DMS153 (cell line): ENCODE measurements around the gene C22orf15.
A peak's percentile ranks its signal among the peaks of the same experiment; 100 is the strongest.

ENCODE experiments used
- DNase-seq: peaks from one replicate; lab custom pipeline; 2025; lab: John Stamatoyannopoulos, UW

Gene C22orf15

DNA sequence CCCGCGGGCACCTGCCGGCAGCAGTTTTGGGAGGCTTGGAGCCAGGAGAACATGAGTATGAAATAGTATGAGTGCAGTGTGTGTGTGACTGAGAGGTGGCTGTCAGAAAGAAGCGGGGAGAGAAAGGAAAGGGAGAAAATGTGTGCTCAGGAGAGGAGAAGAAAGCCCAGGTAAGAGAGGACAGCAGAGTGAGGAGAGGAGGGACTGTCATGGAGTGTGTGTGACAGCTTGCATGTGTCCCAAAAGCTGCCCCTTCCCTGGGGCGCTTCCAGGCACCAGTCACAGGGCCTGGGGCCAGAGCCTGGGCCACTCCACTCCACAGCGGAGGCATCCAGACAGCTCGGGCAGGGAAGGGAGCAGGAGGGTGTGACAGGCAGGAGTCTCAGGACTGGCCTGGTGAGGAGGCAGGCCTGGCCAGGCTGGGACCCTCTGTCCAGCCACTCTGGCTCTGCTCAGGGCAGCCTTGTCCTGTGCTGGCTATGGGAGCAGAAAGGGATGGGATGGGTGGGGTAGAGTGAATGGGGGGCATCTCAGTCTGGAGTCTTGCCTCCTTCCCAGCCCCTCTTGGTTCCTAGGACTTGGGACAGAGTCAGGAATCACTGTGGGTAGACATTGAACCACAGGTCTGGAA lies 10.8 kb downstream of the C22orf15 start:
- no peak for DNase-seq

DNA sequence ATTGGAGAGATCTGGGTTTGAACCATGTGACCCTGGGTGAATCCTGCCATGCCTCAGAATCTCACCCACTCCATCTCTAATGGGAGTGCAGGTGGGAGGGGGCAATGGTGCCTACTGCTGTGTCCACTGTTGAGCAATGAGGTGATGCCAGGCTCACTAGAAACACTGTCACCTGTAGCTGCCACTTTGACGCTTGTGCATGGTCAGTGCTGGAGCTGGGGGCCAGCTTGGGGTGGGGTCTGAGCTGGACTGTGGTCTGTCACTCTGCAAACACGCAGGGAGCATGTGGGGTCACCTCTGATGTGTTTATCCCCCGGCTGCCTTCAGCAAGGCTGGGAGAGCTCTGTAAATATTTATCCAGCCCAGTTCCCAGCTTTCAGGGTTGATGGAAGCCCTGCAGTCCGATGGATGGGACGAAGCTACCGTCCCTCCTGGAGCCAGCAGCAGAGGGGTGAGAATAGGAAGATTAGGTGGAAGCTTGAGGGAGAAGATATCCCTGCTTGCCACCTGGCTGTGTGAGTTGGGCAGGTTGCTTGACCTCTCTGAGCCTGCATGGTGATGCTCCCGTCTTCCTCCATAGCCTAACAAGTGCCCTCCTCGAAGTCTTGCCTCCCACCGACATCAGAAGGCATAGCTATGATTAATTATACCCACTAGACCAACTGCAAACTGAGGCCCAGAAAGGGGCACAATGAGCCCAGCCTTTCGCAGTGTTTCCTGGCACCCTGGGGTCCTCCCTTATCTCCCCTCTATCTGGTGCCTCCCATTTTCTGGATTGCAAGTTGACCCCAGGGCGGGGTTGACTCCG lies 11.5 kb downstream of the C22orf15 start:
- DNase-seq: no peak

DNA sequence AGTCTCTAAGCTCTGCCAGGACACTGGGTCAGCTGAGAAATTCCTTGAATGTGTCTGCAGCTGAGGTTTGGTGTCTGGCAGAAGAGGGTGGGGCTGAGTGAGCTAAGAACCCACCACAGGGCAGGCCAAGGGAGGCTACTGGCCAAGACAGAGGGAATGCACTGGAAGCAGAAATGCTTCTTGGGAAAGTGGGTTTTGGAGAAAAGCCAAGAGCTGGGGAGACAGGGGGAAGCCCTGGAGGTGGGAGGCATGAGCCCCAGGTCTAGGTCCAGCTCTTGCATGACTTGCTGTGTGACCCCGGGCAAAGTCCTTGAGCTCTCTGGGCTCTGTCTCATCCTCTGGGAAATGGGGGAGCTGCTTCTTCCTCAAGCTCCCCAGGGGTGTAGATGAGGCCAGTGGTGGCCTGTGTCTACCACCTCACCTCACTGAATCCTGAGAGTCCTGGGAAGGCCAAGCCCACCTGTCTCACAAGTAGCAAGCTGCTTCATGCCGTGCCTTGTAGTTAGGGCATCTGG lies 12.2 kb downstream of the C22orf15 start:
- DNase-seq: no peak

DNA sequence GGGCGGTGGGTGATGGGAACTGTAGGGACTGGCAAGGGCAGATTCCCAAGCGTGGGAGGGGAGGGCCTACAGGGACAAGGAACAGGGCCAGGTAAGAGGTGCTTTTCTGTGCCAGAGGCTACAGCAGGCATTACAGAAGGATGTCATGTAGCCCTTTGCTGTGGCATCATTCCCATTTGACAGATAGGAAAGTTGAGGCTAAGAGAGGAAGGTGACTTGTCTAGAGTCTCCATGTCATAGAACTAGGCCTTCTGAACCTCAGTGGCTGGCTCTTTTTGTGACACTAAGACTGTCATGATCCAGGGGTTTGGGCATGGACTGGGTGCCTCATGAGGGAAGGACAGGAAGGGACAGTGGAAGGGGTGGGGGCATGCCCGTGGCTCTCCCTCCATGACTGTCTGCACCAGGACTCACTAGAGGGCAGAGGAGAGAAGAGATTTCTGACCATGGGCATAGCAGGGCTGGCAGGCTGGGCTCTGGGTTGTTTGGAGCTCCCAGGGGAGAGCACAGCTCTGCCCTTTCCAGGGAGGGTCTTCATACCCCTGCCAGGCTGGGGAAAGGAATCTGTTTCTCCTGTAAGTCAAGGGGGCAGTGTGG lies 13.1 kb downstream of the C22orf15 start:
- no peak for DNase-seq

DNA sequence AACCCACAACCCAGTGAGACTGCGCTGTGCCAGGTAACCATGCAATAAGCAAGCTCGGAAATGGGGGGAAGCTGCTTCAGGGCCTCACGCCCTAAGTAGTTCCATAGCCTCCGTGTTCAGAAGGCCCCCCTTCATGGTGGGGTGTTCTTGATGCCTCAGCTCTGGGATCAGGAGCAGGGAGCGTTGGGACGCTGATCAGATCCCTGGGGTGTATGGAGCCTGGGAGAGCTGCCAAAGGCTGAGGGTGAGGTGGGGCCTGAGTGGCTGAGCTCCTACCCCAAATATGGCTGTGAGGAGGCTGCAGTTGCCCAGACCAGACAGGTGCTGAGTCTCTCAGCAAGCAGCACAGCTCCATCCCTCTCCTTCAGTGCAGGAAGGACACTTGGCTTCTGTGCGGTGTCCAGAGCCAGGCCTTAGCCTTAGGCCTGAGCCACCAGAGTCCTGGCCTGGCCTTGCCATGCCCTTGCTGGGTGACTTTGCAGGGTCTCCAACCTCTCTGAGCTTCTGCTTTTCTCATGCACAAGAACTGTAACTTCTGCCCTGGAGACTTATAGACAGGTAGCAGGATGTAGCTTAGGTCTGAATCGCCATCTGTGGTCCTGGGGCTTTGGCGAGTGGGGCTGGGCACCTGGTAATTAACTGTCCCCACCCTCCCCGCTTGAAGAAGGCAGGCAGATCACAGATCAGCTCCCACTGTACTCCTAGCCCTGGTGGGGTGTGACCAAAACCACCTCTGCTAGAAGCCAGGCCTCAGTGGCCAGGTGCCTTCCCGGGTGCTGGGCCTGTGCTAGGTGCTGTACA lies 15.2 kb downstream of the C22orf15 start:
- DNase-seq: no peak

DNA sequence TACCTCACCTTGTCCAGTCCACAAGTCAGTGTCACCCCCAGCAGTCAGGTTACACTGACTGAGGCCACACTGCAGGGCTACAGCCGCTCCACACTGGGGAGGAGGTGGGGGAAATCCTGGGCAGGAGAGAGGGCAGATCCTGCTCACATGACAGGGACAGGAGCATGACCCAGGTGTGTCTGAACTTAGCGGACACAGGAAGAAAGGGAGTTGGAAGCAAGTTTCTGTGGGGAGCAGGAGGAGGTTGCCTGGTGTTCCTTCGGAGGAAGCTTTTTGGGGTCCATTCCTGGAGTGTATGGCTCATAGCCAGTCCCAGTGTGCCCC lies 15.7 kb downstream of the C22orf15 start:
- no peak for DNase-seq

DNA sequence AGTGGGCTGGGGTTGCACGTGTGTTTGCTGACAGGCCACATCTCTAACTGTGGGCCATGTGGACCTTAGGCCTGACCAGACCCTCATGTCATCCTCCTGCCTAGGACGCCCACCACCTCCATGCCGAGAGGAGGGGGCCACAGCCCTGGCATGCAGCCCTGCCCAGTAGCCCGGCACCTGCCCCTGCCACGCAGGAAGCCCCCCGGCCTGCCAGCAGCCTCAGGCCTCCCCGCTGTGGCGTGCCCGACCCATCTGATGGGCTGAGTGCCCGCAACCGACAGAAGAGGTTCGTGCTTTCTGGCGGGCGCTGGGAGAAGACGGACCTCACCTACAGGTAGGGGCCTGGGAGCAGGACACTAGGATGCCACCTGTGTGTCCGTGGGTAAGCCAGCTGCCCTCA lies 16.3 kb downstream of the C22orf15 start:
- DNase-seq: no peak

DNA sequence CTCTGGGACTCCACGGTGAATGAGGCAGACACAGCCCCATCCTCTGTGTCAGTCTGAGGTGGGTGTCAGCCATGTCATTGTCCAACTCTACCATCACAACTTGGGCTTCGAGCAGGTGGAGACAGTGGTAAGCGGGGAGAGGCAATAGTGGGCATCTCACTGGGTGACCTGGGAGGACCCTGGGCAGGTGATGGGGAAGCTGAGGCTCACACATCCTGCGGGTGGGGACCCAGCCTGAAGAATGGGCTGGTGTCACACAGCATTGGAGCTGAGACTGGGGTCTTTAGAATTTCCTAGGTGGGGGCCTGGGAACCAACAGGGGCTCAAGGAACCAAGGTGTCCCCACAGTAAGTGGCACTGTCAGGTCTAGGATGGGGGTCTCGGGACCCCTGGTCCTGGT lies 16.9 kb downstream of the C22orf15 start:
- no peak for DNase-seq

DNA sequence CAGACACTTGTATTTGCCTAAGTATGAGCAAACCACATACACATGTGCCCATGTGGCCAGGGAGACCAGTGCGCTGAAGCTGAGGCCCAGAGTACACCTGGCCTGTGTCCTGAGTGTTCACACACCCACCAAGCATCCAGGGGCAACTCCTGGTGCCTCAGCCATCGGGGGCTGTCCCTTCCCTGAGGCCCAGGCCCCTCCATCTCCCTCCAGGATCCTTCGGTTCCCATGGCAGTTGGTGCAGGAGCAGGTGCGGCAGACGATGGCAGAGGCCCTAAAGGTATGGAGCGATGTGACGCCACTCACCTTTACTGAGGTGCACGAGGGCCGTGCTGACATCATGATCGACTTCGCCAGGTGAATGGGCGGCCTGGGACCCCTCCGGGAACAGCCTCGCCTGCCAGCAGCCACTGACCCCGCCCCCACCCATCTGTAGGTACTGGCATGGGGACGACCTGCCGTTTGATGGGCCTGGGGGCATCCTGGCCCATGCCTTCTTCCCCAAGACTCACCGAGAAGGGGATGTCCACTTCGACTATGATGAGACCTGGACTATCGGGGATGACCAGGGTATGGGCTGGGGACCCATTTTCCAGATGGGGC lies 17.5 kb downstream of the C22orf15 start:
- no peak for DNase-seq

DNA sequence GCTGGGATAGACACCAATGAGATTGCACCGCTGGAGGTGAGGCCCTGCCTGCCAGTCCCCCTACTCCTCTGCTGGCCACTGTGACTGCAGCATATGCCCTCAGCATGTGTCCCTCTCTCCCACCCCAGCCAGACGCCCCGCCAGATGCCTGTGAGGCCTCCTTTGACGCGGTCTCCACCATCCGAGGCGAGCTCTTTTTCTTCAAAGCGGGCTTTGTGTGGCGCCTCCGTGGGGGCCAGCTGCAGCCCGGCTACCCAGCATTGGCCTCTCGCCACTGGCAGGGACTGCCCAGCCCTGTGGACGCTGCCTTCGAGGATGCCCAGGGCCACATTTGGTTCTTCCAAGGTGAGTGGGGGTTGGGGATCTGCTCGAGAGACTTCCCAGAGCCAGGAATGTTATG lies 18.3 kb downstream of the C22orf15 start:
- DNase-seq: no peak

DNA sequence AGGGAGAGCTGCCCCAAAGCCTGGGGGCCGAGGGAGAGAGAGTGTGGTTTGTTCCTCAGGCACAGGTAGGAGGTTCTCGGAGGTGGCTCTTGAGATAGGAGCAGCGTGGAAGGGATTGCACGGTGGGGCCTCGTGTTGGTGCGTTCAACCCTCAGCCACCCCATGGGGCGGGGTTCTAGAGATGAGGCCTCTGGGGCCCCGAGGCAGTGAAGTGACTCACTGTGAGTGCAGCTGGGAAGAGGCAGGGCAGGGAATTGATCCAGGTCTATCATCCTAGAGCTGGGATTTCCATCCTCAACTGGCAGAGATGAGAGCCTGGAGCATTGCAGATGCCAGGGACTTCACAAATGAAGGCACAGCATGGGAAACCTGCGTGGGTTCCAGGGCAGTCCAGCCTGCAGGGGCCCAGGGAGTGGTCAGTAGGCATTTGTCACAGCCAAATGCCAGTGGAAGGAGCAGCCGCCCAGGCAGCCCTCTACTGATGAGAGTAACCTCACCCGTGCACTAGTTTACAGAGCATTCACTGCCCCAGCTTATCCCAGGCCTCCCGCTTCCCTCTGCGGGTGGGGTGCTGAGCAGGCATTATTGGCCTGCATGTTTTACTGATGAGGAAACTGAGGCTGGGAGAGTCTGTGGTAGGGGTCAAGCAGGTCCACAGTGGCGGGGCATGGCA lies 18.9 kb downstream of the C22orf15 start:
- DNase-seq: no peak

DNA sequence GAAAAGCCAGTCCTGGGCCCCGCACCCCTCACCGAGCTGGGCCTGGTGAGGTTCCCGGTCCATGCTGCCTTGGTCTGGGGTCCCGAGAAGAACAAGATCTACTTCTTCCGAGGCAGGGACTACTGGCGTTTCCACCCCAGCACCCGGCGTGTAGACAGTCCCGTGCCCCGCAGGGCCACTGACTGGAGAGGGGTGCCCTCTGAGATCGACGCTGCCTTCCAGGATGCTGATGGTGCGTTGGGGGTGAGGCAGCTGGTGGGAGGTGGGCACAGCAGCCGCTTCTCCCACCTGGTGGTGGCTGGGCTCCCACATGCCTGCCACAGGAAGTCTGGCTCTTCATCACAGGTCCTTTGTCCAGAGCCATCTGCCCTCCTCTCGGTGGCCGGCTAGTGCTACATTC lies 19.5 kb downstream of the C22orf15 start:
- DNase-seq: no peak

DNA sequence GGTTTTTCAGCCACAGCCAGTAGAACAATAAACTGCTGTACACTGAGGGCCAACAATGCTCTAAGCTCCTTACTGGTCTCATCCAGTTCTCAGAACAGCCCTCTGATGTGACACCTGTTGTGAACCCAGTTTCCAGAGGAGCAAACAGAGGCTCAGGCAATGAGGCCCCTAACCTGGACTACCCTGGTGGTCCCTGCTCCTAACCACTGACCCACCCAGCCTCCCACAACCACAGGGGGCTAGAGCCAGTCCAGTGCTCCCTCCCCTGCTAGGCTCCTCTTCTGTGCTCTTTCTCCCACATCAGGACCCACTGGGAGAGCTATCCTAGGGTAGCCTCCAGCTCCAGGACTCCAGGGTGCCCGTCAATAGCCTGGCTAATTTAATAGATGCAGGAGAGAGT lies 19.9 kb downstream of the C22orf15 start:
- no peak for DNase-seq

DNA sequence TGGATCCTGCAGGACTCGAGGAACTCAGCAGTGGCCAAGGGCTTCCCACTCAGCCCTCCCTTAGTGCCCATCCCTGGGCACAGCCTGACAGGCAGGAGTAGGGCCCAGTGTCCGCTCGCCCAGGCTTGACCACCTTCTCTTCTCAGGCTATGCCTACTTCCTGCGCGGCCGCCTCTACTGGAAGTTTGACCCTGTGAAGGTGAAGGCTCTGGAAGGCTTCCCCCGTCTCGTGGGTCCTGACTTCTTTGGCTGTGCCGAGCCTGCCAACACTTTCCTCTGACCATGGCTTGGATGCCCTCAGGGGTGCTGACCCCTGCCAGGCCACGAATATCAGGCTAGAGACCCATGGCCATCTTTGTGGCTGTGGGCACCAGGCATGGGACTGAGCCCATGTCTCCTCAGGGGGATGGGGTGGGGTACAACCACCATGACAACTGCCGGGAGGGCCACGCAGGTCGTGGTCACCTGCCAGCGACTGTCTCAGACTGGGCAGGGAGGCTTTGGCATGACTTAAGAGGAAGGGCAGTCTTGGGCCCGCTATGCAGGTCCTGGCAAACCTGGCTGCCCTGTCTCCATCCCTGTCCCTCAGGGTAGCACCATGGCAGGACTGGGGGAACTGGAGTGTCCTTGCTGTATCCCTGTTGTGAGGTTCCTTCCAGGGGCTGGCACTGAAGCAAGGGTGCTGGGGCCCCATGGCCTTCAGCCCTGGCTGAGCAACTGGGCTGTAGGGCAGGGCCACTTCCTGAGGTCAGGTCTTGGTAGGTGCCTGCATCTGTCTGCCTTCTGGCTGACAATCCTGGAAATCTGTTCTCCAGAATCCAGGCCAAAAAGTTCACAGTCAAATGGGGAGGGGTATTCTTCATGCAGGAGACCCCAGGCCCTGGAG lies 20.7 kb downstream of the C22orf15 start:
- no peak for DNase-seq

DNA sequence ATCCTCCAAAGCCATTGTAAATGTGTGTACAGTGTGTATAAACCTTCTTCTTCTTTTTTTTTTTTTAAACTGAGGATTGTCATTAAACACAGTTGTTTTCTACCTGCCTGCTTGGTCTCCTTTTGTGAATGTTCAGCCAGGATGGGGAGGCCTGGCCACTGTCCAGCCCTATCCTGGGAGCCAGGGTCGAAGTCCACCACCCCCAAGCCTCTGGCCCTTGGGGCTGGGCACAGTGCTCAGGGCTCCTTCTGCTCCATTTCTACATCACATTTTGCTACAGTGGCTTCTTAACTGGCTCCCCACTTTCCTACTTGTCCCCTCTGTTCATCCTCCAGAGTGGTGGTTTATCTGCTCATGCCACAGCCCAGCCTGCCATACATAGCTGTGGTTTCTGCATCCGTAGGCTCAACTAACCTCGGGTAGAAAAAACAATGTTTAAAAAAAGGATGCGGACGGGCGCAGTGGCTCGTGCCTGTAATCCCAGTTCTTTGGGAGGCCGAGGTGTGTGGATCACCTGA lies 21.5 kb downstream of the C22orf15 start:
- DNase-seq: no peak

DNA sequence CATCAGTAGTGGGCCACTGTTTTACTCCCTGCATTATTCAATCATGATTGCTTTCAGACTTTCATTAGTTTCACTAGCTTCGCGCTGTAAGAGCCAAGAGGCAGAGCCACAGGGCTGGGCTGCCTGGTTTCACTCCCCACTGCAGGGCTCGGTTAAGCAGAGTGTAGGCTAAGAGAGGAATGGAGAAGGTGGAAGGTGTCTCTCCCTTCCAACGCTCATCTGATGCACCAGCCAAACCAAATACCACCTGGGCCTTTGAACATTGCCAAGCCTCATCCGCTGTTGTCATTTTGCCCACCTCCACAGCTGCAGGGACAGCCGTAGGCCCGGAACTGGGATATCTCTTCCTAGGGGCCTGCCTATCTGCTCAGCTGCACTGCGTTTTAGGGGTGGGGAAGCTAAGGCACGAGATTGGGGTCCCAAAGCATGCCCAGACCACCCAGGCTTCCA lies 23.5 kb downstream of the C22orf15 start:
- DNase-seq: no peak

DNA sequence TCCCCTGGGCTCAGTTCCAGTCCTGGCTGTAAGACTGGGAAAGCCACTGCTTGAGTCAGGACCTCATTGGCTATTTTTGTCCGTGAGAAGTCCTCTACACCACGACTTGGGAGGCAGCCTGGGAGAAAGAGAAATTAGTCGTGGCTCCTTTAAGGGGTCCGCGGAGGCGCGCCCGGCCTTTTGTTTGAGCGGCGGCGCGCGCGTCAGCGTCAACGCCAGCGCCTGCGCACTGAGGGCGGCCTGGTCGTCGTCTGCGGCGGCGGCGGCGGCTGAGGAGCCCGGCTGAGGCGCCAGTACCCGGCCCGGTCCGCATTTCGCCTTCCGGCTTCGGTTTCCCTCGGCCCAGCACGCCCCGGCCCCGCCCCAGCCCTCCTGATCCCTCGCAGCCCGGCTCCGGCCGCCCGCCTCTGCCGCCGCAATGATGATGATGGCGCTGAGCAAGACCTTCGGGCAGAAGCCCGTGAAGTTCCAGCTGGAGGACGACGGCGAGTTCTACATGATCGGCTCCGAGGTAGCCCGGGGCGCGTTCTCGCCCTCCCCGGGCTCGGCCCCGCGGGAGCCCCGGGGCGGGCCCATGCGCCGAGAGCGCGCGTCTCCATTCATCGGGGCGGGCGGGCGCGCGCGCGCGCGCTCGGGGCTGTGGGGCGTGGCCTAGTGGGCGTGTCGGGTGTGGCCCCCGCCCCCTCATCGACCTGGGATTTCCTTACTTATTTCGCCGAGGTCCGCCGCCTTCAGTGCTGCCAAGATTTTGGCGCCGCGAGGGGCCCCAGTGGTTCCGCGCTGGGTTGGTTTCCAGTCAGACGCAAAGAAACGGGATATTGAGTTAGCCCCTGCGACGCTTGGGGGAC lies 24.2 kb downstream of the C22orf15 start, which contains the start of gene SMARCB1:
SMARCB1 (plus strand) TSS at position 215 of the 848 bp plus-strand sequence; CDS start at position 419, 204 bp downstream.
- DNase-seq: peak; percentile 72

DNA sequence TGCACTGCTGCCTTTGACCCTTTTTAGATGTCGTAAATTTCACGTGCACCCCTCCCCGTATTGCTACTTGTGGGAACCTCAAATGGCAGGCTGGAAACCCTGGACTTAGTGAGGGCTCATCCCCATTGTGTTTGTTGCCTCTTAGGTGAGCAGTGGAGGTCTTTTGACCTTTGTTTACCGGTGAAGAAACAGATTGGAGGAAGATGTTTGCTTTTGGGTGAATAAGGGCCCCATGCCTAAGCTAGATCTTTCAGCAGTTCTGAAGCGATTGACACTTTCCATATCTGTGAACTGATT lies 24.8 kb downstream of the C22orf15 start:
- DNase-seq: peak; percentile 45

DNA sequence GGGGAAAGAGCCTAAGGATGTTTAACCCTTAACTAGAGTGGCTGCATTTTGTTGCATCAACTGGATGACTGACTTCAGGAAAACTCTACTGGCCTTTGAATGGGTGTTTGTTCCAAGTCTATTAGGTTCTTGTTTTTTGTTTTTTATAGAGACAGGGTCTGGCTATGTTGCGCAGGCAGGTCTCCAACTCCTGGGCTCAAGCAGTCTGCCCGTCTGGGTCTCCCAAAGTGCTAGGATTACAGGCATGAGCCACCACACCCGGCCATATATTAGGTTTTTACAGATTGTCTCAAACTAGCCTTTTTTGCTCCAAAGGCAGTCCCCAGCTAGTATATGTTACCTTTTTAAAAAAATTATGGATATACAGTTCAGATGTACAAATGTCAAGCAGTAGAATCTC lies 25.1 kb downstream of the C22orf15 start:
- DNase-seq: no peak
